DMS 273 (cell line): Measurements from ENCODE around the gene LEMD1.

Source experiments
- DNase-seq: peaks from one replicate; lab custom pipeline; 2025; ENCODE audit not compliant: unreplicated experiment; lab: John Stamatoyannopoulos, UW

Gene LEMD1

GRCh38 chr1:205421798-205422197, at the start of gene LEMD1:
LEMD1 (minus strand) TSS chr1:205422056; CDS start chr1:205420536, 1,520 bp downstream.
- no peak for DNase-seq

GRCh38 chr1:205470131-205470530, 48.3 kb upstream of the LEMD1 start:
- no peak for DNase-seq

GRCh38 chr1:205466595-205467220, 44.9 kb upstream of the LEMD1 start:
- no peak for DNase-seq

- DNase-seq: no peak
Observed at GRCh38 chr1:205465392-205465791, 43.5 kb upstream of the LEMD1 start.

- DNase-seq: peak; percentile 55
Observed at GRCh38 chr1:205458777-205459566, 37.1 kb upstream of the LEMD1 start.

GRCh38 chr1:205456868-205457745, 35.3 kb upstream of the LEMD1 start:
- peak; percentile 82 for DNase-seq

- DNase-seq: peak; percentile 59
Observed at GRCh38 chr1:205456383-205456867, 34.6 kb upstream of the LEMD1 start.

- no peak for DNase-seq
Observed at GRCh38 chr1:205455581-205456382, 33.9 kb upstream of the LEMD1 start, which contains the start of gene BLACAT1. BLACAT1 (minus strand) TSS chr1:205456045.

GRCh38 chr1:205454903-205455335, 33.1 kb upstream of the LEMD1 start:
- DNase-seq: no peak

- DNase-seq: peak; percentile 24
Observed at GRCh38 chr1:205453466-205453865, 31.6 kb upstream of the LEMD1 start.

- DNase-seq: no peak
Observed at GRCh38 chr1:205452933-205453332, 31.1 kb upstream of the LEMD1 start.

- DNase-seq: no peak
Observed at GRCh38 chr1:205452364-205452763, 30.5 kb upstream of the LEMD1 start.

GRCh38 chr1:205451759-205452164, 29.9 kb upstream of the LEMD1 start:
- no peak for DNase-seq

GRCh38 chr1:205451202-205451601, 29.3 kb upstream of the LEMD1 start:
- DNase-seq: no peak

GRCh38 chr1:205450448-205450847, 28.6 kb upstream of the LEMD1 start:
- DNase-seq: no peak

GRCh38 chr1:205449750-205450443, 28.0 kb upstream of the LEMD1 start:
- DNase-seq: peak; percentile 32

- DNase-seq: no peak
Observed at GRCh38 chr1:205449254-205449749, 27.4 kb upstream of the LEMD1 start.

- DNase-seq: no peak
Observed at GRCh38 chr1:205448540-205449253, 26.8 kb upstream of the LEMD1 start.
